Measurements from ENCODE around the gene PTGES. TPM values are rescaled to one million over a fixed set of nuclear protein-coding genes. Genes with fewer than 3 reads are reported as not detected.

The PTGES gene
- total RNA-seq, 1 experiment from 2014 or later: 4.0 TPM

GRCh38 chr9:129779560-129780190, 26.8 kb upstream of the PTGES start:
- Mint-ChIP-seq H3K4me1 (ENCODE audit: low read depth, unreplicated experiment) (peaks cover 6% of the 10 kb centered on the region), H3K4me3 (ENCODE audit: unreplicated experiment) (no peak overlapping the region), H3K27me3 (ENCODE audit: insufficient read depth, unreplicated experiment) (peaks cover 4% of the 10 kb centered on the region), H3K27ac (ENCODE audit: unreplicated experiment) (peak overlapping the region; percentile 4), H3K36me3 (ENCODE audit: insufficient read depth, unreplicated experiment) (peaks cover 6% of the 10 kb centered on the region), H3K9me3 (ENCODE audit: unreplicated experiment) (no peaks in the 10 kb centered on the region)
- Histone ChIP-seq H3K4me1 (peaks cover 14% of the 10 kb centered on the region), H3K27me3 (replicated peaks; ENCODE audit: control insufficient read depth, insufficient read depth, low read length) (no peaks in the 10 kb centered on the region), H3K36me3 (ENCODE audit: control insufficient read depth, insufficient read depth, low read length) (no peaks in the 10 kb centered on the region), H3K4me3 (ENCODE audit: low read depth, low read length) (no peak overlapping the region), H3K9me3 (no peaks in the 10 kb centered on the region)
- ChIA-PET CTCF (interaction anchor here (0.7 kb wide), 1 partner anchor 446 kb away, joined by 7 read pairs; no protein-coding TSS in a partner anchor), POLR2A (no interaction called here)
- no peak for DNase-seq
- intact Hi-C loops (cut with micrococcal nuclease; ENCODE audit: unreplicated experiment): no loop called here
- no TSS peak for BruUV-seq (replicated peaks)
- TF ChIP-seq CTCF (IDR thresholded peaks at IDR 0.05; ENCODE audit: insufficient read depth in 1 of 2, low read depth in 1 of 2, low read length in 1 of 2, severe bottlenecking in 1 of 2, unreplicated experiment in 1 of 2): no peak

- no peaks in the 10 kb centered on the region for H3K36me3 ChIP-seq (ENCODE audit: control insufficient read depth, insufficient read depth, low read length)
- Mint-ChIP-seq H3K4me3 (ENCODE audit: unreplicated experiment) (no peak overlapping the region), H3K36me3 (ENCODE audit: insufficient read depth, unreplicated experiment) (peaks cover 6% of the 10 kb centered on the region), H3K4me1 (ENCODE audit: low read depth, unreplicated experiment) (peaks cover 6% of the 10 kb centered on the region), H3K27ac (ENCODE audit: unreplicated experiment) (no peak overlapping the region), H3K27me3 (ENCODE audit: insufficient read depth, unreplicated experiment) (peaks cover 6% of the 10 kb centered on the region), H3K9me3 (ENCODE audit: unreplicated experiment) (no peaks in the 10 kb centered on the region)
- CTCF ChIA-PET: interaction anchor here (0.7 kb wide), 1 partner anchor 276 kb away, joined by 3 read pairs; no protein-coding TSS in a partner anchor
- H3K4me3 ChIP-seq (ENCODE audit: low read depth, low read length): no peak overlapping the region
- BruUV-seq (replicated peaks): no TSS peak
- peaks cover 14% of the 10 kb centered on the region for H3K4me1 ChIP-seq
- no peak for TF ChIP-seq CTCF (IDR thresholded peaks at IDR 0.05; ENCODE audit: insufficient read depth in 1 of 2, low read depth in 1 of 2, low read length in 1 of 2, severe bottlenecking in 1 of 2, unreplicated experiment in 1 of 2)
- no peaks in the 10 kb centered on the region for H3K9me3 ChIP-seq
- intact Hi-C loops (cut with micrococcal nuclease; ENCODE audit: unreplicated experiment): no loop called here
- POLR2A ChIA-PET: no interaction called here
- no peak for DNase-seq
- no peaks in the 10 kb centered on the region for H3K27me3 ChIP-seq (replicated peaks; ENCODE audit: control insufficient read depth, insufficient read depth, low read length)
These were observed 25.6 kb upstream of the PTGES start for GRCh38 chr9:129778469-129778868.

GRCh38 chr9:129777769-129778130, 24.9 kb upstream of the PTGES start:
- no TSS peak for BruUV-seq (replicated peaks)
- CTCF ChIA-PET: interaction anchor here (0.6 to 2.9 kb wide), 3 partner anchors 11 to 751 kb away, joined by 4 to 12 read pairs (median 6); no protein-coding TSS in a partner anchor
- Histone ChIP-seq H3K4me3 (ENCODE audit: low read depth, low read length) (no peak overlapping the region), H3K27me3 (replicated peaks; ENCODE audit: control insufficient read depth, insufficient read depth, low read length) (no peaks in the 10 kb centered on the region), H3K4me1 (peaks cover 14% of the 10 kb centered on the region), H3K36me3 (ENCODE audit: control insufficient read depth, insufficient read depth, low read length) (no peaks in the 10 kb centered on the region), H3K9me3 (no peaks in the 10 kb centered on the region)
- intact Hi-C loops (cut with micrococcal nuclease; ENCODE audit: unreplicated experiment): no loop called here
- no peak for TF ChIP-seq CTCF (IDR thresholded peaks at IDR 0.05; ENCODE audit: insufficient read depth in 1 of 2, low read depth in 1 of 2, low read length in 1 of 2, severe bottlenecking in 1 of 2, unreplicated experiment in 1 of 2)
- POLR2A ChIA-PET: interaction anchor here (0.6 kb wide), 1 partner anchor 1084 kb away, joined by 5 read pairs; no protein-coding TSS in a partner anchor
- no peak for DNase-seq
- Mint-ChIP-seq H3K4me3 (ENCODE audit: unreplicated experiment) (no peak overlapping the region), H3K4me1 (ENCODE audit: low read depth, unreplicated experiment) (peaks cover 6% of the 10 kb centered on the region), H3K27ac (ENCODE audit: unreplicated experiment) (no peak overlapping the region), H3K36me3 (ENCODE audit: insufficient read depth, unreplicated experiment) (peaks cover 6% of the 10 kb centered on the region), H3K9me3 (ENCODE audit: unreplicated experiment) (no peaks in the 10 kb centered on the region), H3K27me3 (ENCODE audit: insufficient read depth, unreplicated experiment) (peaks cover 6% of the 10 kb centered on the region)
